Subcutaneous adipose tissue (tissue), 4 donors: ENCODE measurements around the gene CPOX. TPM values are rescaled to one million over a fixed set of nuclear protein-coding genes. Genes with fewer than 3 reads are reported as not detected.

Experiments used
- CTCF ChIP-seq: fragments of 450-650 bp; IDR thresholded peaks from one replicate; pipeline ENCODE4 v1.5.1; 2016; ENCODE audit warnings: low read depth, mild to moderate bottlenecking, control low read depth, antibody characterized with exemption, moderate library complexity
- total RNA-seq, 4 donors: library from RNA; depleted of rRNA; stranded (reverse); fragments of >200 nt; gene quantifications; one replicate each; pipeline ENCODE4 v1.1.0, GENCODE V29; 2016

Gene CPOX
- total RNA-seq, 4 donors from 2014 or later: 10.8 to 33.2 (median 16.2) TPM

- no peak for TF ChIP-seq CTCF
Observed at GRCh38 chr3:98599647-98600411, 6.4 kb upstream of the CPOX start.

GRCh38 chr3:98598492-98598891, 5.1 kb upstream of the CPOX start:
- no peak for TF ChIP-seq CTCF

- TF ChIP-seq CTCF: no peak
Observed at GRCh38 chr3:98596541-98597500, 3.4 kb upstream of the CPOX start.

GRCh38 chr3:98596087-98596486, 2.7 kb upstream of the CPOX start:
- no peak for TF ChIP-seq CTCF

- TF ChIP-seq CTCF: no peak
Observed at GRCh38 chr3:98594628-98595324, 1.4 kb upstream of the CPOX start.

- no peak for TF ChIP-seq CTCF
Observed at GRCh38 chr3:98592345-98592935, 971 bp downstream of the CPOX start.
